Hypothalamus (tissue), 51 donors: Measurements from ENCODE around the gene ME2.
"Not testable (repeated sequence)": the region's sequence is repeated elsewhere in the genome, so short reads cannot be mapped to it uniquely, and the experiment has no call there.

ENCODE experiments used
- DNase-seq, 51 donors: peaks; one replicate each; lab custom pipeline; 2025; lab: John Stamatoyannopoulos, UW

Gene ME2

DNA sequence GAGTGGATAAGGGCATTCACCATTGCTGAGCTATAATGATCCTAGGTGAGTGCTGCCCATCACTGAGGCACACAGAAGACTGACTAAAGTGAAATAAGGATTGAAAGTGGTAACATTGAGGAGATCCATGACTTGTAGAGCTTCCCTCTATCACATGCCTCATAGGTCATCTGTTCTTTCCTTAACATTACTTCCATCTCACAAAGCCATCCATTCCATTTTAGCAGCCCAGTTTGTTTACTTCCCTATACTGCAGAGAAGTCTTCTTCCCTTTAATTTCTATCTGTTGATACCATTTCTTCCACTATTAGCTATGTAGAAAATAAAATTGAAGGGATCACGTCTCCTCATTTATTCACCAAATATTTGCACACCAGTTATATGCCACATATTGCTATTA lies 32.1 kb downstream of the ME2 start:
- DNase-seq = no peak

GRCh38 chr18:50917021-50917420 lies 38.1 kb downstream of the ME2 start:
- DNase-seq = no peak

DNA sequence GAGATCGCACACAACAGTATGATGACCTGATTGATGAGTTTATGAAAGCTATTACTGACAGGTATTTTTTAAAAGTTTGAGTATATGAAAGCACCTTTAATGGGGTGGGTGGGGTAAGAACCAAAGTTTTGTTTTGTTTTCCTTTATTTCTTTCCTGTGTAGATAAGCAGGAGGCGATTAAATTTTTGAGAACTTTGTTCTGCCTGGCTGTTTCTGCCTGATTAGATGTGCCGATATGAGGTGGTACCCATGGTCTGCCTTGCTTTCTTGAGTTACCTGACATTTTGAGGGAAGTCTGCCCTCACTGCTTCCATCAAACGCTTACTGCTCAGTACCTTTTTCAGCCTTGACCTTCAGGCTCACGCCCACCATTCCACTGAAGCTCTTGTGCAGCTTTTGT lies 39.2 kb downstream of the ME2 start:
- DNase-seq = no peak

DNA sequence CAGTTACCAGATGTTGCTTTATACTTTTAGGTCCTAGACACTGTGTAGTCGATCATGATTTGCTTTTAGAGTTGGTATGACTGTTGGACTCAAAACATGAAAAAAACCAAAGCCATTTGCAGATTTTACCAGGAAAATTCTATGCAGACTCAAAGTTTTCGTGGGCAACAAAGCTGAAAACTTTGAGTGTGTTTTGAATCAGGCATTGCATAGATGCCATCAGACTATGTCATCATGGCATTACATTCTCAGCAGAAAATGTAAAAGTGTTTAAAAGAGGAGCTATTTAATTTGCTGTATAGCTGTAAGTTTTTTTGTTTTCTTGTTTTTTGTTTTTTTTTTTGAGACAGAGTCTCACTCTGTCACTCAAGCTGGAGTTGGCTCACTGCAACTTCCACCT lies 45.5 kb downstream of the ME2 start:
- DNase-seq = no peak

- DNase-seq = no peak
Observed at GRCh38 chr18:50926521-50926920, 47.6 kb downstream of the ME2 start.

DNA sequence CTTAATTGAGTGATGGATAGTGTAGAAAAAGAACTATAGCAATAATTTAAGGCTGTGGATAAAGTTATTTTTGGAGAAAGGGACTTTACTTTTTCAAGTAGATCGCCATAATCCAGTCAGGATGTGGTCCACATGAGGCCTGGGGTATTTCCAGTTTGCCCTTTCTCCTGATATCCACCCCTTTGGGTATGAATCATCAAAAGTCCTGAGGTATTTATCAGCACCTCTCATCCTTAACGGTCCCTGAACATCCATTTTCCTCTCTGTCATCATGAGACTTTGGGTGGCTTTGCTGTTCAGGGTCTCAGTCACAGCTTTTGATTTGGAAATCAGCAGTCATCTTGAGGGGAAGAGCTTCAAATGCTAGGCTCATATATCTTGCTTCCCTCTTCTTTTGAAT lies 49.6 kb downstream of the ME2 start:
- no peak for DNase-seq

DNA sequence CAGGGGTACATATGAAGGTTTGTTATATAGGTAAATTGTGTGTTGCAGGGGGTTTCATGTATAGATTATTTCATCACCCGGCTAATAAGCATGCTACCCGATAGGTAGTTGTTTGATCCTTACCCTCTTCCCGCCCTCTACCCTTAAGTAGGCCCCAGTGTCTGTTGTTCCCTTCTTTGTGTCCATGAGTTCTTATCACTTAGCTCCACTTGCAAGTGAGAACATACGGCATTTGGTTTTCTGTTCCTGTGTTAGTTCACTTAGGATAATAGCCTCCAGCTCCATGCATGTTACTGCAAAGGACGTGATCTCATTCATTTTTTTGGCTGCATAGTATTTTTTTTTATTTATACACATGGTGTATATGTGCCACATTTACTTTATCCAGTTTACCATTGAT lies 54.8 kb downstream of the ME2 start:
- DNase-seq = no peak

DNA sequence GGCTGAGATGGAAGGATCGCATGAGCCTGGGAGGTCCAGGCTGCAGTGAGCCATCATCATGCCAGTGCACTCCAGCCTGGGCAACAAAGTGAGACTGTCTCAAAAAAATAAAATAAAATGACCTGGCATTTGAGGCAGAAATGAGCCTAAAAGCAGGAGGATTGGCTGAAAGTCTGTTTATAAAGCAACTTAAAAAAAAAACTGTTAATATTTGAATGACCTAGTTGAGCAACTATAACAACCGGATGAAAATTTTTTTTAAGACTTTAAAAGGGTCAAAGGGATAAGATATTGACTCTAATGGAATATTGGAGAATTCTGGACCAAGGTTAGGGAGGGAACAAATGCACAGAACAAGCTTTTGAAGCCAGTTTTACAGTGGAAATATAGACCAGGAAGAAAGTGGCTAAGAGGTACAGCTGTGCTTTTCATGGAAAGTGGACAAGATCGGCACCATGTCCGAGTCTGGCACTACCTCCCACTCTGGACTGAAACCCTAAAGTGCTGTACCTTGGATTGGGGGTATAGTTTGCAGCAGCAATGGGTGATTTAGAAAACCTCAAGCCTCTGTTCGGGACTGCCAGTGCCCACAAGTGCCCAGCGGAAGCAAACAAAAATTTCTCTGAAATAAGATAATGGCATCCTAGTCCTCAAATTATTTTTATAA lies 55.8 kb downstream of the ME2 start:
- no peak for DNase-seq

DNA sequence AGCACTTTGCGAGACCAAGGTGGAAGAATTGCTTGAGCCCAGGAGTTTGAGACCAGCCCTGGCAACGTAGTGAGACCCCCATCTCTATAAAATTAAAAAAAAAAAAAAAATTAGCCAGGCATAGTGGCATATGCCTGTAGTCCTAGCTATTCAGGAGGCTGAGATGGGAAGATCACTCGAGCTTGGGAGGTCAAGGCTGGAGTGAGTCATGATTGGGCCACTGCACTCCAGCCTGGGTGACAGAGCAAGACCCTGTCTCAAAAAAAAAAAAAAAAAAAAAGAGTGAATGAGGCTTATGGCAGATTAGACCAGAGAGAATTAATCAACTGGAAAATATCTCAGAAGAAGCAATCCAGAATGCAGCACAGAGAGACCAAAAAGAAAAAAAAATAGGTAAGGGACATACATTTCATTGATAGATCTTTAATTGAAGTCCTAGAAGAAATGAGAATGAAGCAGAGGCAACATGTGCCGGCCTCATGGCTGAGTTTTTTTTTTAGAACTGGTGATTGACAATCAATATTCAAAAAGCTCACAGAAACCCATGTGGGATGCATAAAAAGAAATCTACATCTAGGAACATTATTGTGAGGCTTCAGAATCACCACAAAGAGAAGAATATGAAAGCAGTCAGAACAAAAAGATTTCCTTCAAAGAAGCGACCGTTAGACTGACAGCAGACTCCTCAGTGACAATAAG lies 56.7 kb downstream of the ME2 start:
- no peak for DNase-seq

DNA sequence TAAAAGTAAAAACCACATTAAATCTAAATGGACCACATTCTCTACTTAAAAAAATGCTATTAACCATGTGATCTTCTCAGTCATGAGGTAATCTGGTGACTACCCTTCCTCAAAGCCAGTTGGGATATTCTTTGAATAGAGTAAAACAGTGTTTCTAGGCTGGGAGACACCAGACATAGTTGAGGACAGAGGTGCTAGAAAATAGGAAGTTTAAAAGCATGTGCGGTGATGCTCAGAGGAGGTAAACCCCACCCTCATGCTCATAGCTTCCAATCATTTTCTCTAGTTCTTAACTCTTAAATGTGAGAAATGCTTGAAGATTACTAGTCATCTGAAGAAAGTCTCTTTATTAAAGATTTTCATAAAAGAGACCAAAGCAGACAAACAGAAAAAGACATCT lies 58.3 kb downstream of the ME2 start:
- no peak for DNase-seq

DNA sequence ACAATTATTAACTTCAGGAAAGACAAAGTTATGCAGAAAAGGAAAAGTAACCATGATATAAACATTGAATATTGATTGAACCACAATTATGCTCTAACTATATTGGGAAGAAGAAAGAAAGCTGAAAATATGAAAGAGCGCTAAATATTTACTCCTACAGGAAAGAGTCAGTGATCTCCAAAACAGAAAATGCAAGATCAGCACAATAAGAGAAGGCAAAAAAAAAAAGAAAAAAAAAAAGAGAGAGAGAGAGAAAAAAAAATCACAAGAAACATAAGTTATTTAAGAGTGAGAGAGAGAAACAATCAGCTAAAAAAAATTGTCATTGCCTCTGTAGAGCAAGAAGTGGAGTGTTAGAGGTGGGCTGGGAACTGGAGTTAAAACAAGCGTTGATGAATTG lies 60.0 kb downstream of the ME2 start:
- no peak for DNase-seq

DNA sequence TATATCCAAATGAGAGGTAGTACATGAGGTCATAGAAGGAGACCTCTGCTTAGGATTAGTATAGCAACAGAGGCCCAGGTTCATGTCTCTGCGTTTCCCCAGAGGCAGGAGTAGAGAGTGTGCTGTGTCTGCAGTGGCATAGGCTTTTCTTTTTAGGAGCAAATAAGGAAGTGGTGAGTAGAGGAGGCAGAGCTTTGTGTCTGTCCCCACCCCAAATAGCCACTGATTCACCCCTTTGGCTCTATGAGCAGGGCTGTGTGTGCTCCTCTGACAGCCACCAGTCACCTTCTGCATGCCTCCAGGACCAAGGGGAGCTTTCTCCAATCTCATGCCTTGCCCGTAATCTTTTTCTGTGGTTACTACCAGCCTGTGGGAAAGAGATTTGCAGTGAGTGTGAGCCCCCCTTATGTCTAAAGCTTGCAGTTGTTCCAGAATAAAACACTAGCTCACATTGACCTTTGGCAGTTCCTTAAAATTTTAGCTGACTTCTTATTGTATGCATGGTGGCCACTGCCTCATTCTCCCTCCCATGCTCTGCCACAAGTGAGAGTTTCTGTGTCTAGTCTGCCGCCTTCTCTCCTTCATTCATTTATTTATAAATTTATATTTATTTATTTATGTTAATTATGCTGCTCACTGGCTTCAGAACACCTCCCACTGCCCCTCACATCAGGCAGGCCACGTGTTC lies 65.5 kb downstream of the ME2 start:
- DNase-seq = peak in 3 of 51 donors; percentile 3 to 7 (median 6)

DNA sequence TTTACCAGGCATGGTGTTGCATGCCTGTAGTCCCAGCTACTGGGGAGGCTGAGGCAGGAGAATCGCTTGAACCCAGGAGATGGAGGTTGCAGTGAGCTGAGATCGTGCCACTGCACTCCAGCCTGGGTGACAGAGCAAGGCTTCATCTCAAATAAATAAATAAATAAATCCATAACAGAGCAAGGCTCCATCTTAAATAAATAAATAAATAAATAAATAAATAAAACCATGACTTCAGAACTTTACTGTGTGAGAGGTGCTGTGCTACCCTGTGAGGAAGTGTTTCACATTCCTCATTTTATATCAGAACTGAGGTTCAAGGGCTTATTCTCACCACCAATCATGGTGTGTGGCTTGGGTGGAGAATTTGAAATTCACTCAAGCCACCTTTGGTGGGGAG lies 67.0 kb downstream of the ME2 start:
- DNase-seq = not testable (repeated sequence)

GRCh38 chr18:50947899-50948298 lies 69.0 kb downstream of the ME2 start:
- no peak for DNase-seq

DNA sequence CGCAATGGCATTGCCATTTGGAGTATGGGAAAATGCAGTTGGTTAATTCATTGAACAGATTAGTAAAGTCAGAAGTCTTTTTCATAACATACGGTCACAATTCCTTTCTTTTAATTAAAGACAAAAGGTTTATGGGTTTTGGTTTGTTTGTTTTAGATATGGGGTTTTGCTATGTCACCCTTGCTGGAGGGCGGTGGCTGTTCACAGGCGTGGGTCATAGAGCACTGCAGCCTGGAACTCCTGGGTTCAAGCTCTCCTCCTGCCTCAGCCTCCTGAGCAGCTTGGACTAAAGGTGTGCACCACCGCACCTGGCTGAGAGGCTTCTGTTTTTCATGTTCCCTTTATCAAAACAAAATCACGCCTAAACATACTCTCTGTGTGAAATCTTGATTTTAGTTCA lies 70.3 kb downstream of the ME2 start:
- DNase-seq = no peak

DNA sequence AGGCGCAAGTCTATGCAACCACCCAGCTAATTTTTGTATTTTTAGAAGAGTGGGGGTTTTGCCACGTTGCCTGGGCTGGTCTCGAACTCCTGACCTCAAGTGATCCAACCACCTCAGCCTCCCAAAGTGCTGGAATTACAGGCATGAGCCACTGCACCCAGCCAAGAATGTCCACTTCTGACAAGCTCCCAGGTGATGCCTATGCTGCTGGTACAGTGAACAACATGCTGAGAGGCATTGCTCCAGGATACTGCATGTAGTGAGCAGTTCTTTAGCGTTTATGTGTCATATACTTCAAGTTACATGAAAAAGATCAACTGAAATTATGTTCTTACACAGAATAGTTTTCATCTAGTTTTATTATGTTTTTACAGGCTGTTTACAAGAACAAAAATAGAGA lies 71.7 kb downstream of the ME2 start:
- DNase-seq = no peak

DNA sequence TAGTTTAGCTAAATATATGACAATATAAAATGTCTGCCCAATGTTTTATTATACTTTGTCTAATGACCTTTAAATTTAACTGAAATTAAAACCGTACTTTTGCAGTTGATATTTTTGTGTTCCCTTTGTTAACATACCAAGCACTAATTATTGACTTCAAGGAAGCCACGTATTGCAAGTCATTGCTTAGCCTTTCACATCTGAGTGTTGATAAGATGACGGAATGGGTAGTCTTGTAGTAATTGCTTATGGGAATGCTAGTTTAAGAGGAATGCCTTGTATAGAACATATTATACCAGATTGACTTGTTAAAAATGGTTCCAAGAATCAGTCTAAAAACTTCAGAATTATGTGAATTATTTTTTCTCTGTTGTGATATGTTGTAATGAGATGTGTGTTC lies 74.9 kb downstream of the ME2 start:
- no peak for DNase-seq

DNA sequence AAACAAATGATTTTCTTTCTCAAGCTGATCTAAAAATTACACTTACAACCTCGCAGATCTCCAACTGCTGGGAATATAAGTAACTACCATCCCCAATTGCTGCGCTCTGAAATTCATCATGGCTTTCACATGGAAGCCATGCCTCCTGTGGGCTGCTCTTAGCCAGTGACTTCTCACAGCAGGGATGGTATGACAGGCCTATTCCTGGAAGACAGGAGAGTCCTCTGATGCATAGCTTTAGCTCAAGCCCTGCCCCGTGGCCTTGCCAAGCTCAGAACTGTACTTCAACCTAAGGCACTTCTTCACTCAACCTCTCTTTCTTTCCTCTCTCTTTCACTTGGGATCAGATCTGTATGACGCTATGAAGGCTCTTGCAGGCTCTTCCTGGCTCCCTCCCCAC lies 76.3 kb downstream of the ME2 start:
- DNase-seq = no peak

- no peak for DNase-seq
Observed at GRCh38 chr18:50956116-50956515, 77.2 kb downstream of the ME2 start.

GRCh38 chr18:50961974-50962373 lies 83.1 kb downstream of the ME2 start:
- DNase-seq = no peak

DNA sequence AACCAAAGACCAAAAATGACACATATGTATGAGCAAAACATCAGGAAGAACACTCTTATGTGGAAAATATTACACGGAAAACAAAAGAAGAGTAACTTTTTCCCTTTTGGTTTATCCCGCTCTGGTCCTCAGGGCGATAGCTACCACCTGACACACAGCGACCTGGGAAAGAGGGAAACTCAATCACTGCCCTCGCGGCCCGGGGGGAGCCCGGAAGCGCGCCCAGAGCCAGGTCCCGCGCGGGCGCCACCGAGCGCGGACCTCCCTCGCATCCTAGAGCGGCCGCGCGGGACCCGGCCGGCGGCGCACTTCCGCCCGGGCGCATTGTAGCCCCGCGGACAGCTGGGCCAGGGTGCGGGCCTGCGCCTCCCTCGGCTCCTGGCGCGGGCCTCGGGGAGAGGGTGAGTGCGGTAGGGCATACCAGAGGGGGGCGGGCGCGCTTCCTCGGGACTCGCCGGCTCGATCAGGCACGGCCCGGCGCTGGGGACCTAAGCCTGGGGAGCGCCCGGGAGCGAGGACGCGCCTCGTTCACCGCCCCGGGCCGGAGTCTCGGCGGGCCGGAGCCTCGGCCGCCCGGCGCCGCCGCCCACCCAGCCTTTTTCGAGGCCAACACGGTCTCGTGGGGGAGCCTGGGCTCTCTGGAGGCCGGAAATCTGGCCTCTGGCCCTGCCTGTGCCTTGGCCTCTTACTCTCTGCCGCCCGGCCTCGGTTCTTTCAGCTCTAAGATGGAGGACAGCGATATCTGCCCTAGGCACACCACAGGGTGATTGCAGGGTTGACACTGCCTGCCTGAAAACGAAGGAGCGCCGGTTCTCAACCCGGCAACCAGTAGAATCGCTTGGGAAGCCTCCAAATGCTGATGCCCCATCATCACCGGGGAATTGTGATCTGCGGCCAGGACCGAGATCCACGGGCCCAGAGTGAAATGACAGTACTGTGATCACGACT lies 89.1 kb downstream of the ME2 start, which contains the start of gene ELAC1:
Gene ELAC1, plus strand, starts transcription at position 327 of the 948 bp plus-strand sequence. CDS start 6,365 bp downstream, outside the sequence.
- DNase-seq = peak in 50 of 51 donors; percentile 17 to 84 (median 65)
